ENCODE data around the gene PTAFR. TPM values are rescaled to one million over a fixed set of nuclear protein-coding genes. Genes with fewer than 3 reads are reported as not detected.

Gene PTAFR
- total RNA-seq, 2 experiments from 2014 or later, result 0.47 to 0.53 TPM

DNA sequence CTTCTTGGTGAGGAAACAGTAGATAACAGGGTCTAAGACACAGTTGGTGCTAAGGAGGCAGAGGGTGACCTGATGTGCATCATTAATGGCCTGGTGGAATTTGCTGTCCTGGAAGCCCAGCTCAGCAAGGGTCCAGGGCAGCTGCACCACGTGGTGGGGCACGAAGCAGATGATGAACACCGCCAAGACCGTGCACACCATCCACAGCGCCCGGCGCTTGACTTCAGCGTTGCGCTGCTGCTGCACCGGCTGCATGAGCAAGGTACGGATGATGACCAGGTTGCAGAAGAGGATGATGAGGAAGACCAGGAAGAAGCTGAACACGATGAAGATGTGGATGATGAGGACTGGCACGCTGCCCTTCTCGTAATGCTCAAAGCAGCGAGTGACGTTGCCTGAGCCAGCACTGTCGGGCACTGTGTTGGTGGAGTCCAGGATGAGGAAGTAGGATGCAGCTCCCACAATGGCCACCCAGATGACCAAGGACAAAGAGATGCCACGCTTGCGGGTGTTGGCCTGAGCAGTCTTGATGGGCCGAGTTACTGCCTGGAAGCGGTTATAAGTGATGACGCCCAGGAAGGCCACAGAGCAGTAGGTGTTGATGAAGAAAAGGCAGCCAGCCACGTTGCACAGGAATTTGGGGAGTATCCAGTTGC is 26.2 kb downstream of the PTAFR start:
- ATAC-seq (ENCODE audit: poor library complexity) (no peak), DNase-seq (no peak)
- H3K9me3 Mint-ChIP-seq, result no peaks in the 10 kb centered on the region
- no peak overlapping the region for H3K4me3 ChIP-seq (ENCODE audit: low read length)
- no peaks in the 10 kb centered on the region for H3K27me3 Mint-ChIP-seq
- no peaks in the 10 kb centered on the region for H3K36me3 Mint-ChIP-seq (ENCODE audit: low read depth)
- intact Hi-C loops (cut with DNase I, micrococcal nuclease), result no loop called here
- ChIA-PET CTCF (no interaction called here), POLR2A (no interaction called here)
- H3K4me1 ChIP-seq (ENCODE audit: insufficient read depth, low read length), result no peaks in the 10 kb centered on the region
- TF ChIP-seq, protein P1, sequence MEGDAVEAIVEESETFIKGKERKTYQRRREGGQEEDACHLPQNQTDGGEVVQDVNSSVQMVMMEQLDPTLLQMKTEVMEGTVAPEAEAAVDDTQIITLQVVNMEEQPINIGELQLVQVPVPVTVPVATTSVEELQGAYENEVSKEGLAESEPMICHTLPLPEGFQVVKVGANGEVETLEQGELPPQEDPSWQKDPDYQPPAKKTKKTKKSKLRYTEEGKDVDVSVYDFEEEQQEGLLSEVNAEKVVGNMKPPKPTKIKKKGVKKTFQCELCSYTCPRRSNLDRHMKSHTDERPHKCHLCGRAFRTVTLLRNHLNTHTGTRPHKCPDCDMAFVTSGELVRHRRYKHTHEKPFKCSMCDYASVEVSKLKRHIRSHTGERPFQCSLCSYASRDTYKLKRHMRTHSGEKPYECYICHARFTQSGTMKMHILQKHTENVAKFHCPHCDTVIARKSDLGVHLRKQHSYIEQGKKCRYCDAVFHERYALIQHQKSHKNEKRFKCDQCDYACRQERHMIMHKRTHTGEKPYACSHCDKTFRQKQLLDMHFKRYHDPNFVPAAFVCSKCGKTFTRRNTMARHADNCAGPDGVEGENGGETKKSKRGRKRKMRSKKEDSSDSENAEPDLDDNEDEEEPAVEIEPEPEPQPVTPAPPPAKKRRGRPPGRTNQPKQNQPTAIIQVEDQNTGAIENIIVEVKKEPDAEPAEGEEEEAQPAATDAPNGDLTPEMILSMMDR (IDR thresholded peaks at IDR 0.05), result no peak
- H3K27ac Mint-ChIP-seq, result no peak overlapping the region
- H3K27ac ChIP-seq (ENCODE audit: low read depth in 1 of 2, low read length in 2 of 2), result no peak overlapping the region
- H3K9me3 ChIP-seq (ENCODE audit: control insufficient read depth in 1 of 2, insufficient read depth in 1 of 2, low read length in 2 of 2), result no peaks in the 10 kb centered on the region
- no peaks in the 10 kb centered on the region for H3K36me3 ChIP-seq (ENCODE audit: insufficient read depth, low read length)
- no peaks in the 10 kb centered on the region for H3K4me1 Mint-ChIP-seq (ENCODE audit: low read depth)
- no peak overlapping the region for H3K4me3 Mint-ChIP-seq
- no peaks in the 10 kb centered on the region for H3K27me3 ChIP-seq (ENCODE audit: control insufficient read depth in 1 of 2, insufficient read depth in 2 of 2, low read length in 2 of 2)

DNA sequence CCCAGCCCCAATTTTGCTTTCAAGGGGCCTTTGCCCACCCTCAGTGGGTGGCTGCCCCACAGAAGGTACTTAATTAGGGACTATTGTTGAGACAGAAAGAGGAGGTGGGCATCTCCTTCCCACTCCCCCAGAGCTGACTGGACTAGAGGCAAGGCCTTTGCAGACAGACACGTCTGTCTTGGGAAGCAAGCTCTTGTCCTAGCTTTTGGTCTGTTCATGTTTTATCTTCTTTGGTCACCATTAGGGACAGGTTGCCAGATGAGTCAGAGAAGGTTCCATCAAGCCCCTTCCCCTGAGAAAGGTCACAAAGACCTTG is 27.7 kb downstream of the PTAFR start:
- intact Hi-C loops (cut with DNase I, micrococcal nuclease), result no loop called here
- CTCF ChIA-PET, result no interaction called here
- TF ChIP-seq, protein P1 (IDR thresholded peaks at IDR 0.05), result no peak
- no peak overlapping the region for H3K27ac Mint-ChIP-seq
- Histone ChIP-seq H3K27me3 (ENCODE audit: control insufficient read depth in 1 of 2, insufficient read depth in 2 of 2, low read length in 2 of 2) (no peaks in the 10 kb centered on the region), H3K27ac (ENCODE audit: low read depth in 1 of 2, low read length in 2 of 2) (no peak overlapping the region), H3K4me1 (ENCODE audit: insufficient read depth, low read length) (no peaks in the 10 kb centered on the region), H3K9me3 (ENCODE audit: control insufficient read depth in 1 of 2, insufficient read depth in 1 of 2, low read length in 2 of 2) (no peaks in the 10 kb centered on the region), H3K4me3 (ENCODE audit: low read length) (no peak overlapping the region), H3K36me3 (ENCODE audit: insufficient read depth, low read length) (no peaks in the 10 kb centered on the region)
- H3K36me3 Mint-ChIP-seq (ENCODE audit: low read depth), result no peaks in the 10 kb centered on the region
- no peaks in the 10 kb centered on the region for H3K27me3 Mint-ChIP-seq
- H3K9me3 Mint-ChIP-seq, result no peaks in the 10 kb centered on the region
- no peak for DNase-seq
- H3K4me1 Mint-ChIP-seq (ENCODE audit: low read depth), result no peaks in the 10 kb centered on the region
- POLR2A ChIA-PET, result no interaction called here
- ATAC-seq (ENCODE audit: poor library complexity), result no peak
- H3K4me3 Mint-ChIP-seq, result no peak overlapping the region

DNA sequence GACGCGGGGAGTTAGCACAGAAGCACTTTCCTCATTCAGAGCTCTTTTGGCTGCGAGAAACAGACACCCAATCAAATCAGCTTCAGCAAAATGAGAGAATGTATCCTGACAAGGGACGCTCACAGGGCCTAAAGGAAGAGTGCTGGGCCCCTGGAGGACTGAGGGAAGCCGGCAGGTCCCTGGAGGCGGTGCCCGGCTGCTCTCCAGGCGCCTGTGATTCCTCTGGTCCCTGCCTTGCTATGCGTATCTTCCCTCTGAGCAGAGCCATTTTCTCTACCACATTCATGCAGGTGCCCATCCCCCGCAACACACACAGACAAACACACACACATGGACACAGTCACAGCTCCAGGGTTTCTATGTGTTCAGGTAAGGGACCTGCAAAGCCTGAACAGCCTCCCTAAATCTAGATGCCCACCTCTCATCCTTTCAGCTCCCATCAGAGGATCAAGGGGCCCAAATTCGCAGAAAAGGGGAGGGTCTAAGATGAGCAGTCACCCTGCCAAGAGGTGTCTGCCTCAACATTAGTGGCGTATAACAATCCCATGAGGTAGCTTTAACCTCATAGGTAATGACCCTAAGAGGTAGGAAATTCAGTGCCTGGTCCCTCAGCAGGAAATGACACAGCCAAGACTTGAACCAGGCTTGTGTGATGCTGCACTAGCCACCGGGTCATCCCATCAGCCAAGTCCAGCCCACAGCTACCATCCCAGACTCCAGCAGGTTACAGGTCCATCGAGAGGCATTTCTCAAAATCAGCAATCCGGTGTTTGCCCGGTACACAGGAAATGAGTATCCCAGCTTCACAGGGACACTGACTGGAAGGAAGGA is 29.0 kb downstream of the PTAFR start:
- intact Hi-C loops (cut with DNase I, micrococcal nuclease), result no loop called here

More for the DNA sequence above, 29.0 kb downstream of the PTAFR start:
- Histone ChIP-seq H3K4me1 (ENCODE audit: insufficient read depth, low read length) (no peaks in the 10 kb centered on the region), H3K36me3 (ENCODE audit: insufficient read depth, low read length) (no peaks in the 10 kb centered on the region), H3K27ac (ENCODE audit: low read depth in 1 of 2, low read length in 2 of 2) (no peak overlapping the region), H3K9me3 (ENCODE audit: control insufficient read depth in 1 of 2, insufficient read depth in 1 of 2, low read length in 2 of 2) (no peaks in the 10 kb centered on the region), H3K27me3 (ENCODE audit: control insufficient read depth in 1 of 2, insufficient read depth in 2 of 2, low read length in 2 of 2) (no peaks in the 10 kb centered on the region), H3K4me3 (ENCODE audit: low read length) (no peak overlapping the region)
- ATAC-seq (ENCODE audit: poor library complexity) (no peak), DNase-seq (no peak)
- Mint-ChIP-seq H3K36me3 (ENCODE audit: low read depth) (no peaks in the 10 kb centered on the region), H3K9me3 (no peaks in the 10 kb centered on the region), H3K4me3 (no peak overlapping the region), H3K27me3 (no peaks in the 10 kb centered on the region), H3K27ac (no peak overlapping the region), H3K4me1 (ENCODE audit: low read depth) (no peaks in the 10 kb centered on the region)
- TF ChIP-seq, protein P1 (IDR thresholded peaks at IDR 0.05), result no peak
- ChIA-PET POLR2A (no interaction called here), CTCF (no interaction called here)

Data from CD4-positive, alpha-beta T cell (primary cell).